ENCODE measurements around the gene TNNC1. TPM values are rescaled to one million over a fixed set of nuclear protein-coding genes. Genes with fewer than 3 reads are reported as not detected.

TNNC1 gene
- total RNA-seq, 2 experiments from 2014 or later, result 5.3 to 6.6 TPM

- Mint-ChIP-seq H3K9me3 (no peaks in the 10 kb centered on the region), H3K36me3 (ENCODE audit: low read depth) (peaks cover 67% of the 10 kb centered on the region), H3K27me3 (no peaks in the 10 kb centered on the region), H3K27ac (no peak overlapping the region), H3K4me1 (ENCODE audit: low read depth) (peaks cover 21% of the 10 kb centered on the region), H3K4me3 (no peak overlapping the region)
- ChIA-PET CTCF (interaction anchor here (1.5 kb wide), 1 partner anchor 15 kb away, joined by 3 read pairs; no protein-coding TSS in a partner anchor), POLR2A (no interaction called here)
- Histone ChIP-seq H3K9me3 (ENCODE audit: control insufficient read depth in 1 of 2, insufficient read depth in 1 of 2, low read length in 2 of 2) (no peaks in the 10 kb centered on the region), H3K27me3 (ENCODE audit: control insufficient read depth in 1 of 2, insufficient read depth in 2 of 2, low read length in 2 of 2) (no peaks in the 10 kb centered on the region), H3K4me1 (ENCODE audit: insufficient read depth, low read length) (peaks cover 7% of the 10 kb centered on the region), H3K4me3 (ENCODE audit: low read length) (no peak overlapping the region), H3K36me3 (ENCODE audit: insufficient read depth, low read length) (peaks cover 38% of the 10 kb centered on the region), H3K27ac (ENCODE audit: low read depth in 1 of 2, low read length in 2 of 2) (no peak overlapping the region)
- intact Hi-C loops (cut with DNase I, micrococcal nuclease), result no loop called here
- TF ChIP-seq, protein P1, sequence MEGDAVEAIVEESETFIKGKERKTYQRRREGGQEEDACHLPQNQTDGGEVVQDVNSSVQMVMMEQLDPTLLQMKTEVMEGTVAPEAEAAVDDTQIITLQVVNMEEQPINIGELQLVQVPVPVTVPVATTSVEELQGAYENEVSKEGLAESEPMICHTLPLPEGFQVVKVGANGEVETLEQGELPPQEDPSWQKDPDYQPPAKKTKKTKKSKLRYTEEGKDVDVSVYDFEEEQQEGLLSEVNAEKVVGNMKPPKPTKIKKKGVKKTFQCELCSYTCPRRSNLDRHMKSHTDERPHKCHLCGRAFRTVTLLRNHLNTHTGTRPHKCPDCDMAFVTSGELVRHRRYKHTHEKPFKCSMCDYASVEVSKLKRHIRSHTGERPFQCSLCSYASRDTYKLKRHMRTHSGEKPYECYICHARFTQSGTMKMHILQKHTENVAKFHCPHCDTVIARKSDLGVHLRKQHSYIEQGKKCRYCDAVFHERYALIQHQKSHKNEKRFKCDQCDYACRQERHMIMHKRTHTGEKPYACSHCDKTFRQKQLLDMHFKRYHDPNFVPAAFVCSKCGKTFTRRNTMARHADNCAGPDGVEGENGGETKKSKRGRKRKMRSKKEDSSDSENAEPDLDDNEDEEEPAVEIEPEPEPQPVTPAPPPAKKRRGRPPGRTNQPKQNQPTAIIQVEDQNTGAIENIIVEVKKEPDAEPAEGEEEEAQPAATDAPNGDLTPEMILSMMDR (IDR thresholded peaks at IDR 0.05), result no peak
- DNase-seq (no peak), ATAC-seq (ENCODE audit: poor library complexity) (no peak)
Measured at GRCh38 chr3:52461874-52462273, 8.0 kb upstream of the TNNC1 start.

- Mint-ChIP-seq H3K27me3 (no peaks in the 10 kb centered on the region), H3K36me3 (ENCODE audit: low read depth) (peaks cover 74% of the 10 kb centered on the region), H3K27ac (no peak overlapping the region), H3K4me1 (ENCODE audit: low read depth) (peaks cover 43% of the 10 kb centered on the region), H3K9me3 (no peaks in the 10 kb centered on the region), H3K4me3 (peak overlapping the region; percentile 9)
- intact Hi-C loops (cut with DNase I, micrococcal nuclease), result loop anchor here in 1 of 2 experiments (5.0 kb wide), 2 partner anchors 223 to 307 kb away; partner anchors contain the start of gene POC1A
- no peaks in the 10 kb centered on the region for H3K27me3 ChIP-seq (ENCODE audit: control insufficient read depth in 1 of 2, insufficient read depth in 2 of 2, low read length in 2 of 2)
- POLR2A ChIA-PET, result no interaction called here
- no peak overlapping the region for H3K4me3 ChIP-seq (ENCODE audit: low read length)
- peak in 1 of 14 experiments; percentile 36 for DNase-seq
- H3K4me1 ChIP-seq (ENCODE audit: insufficient read depth, low read length), result peaks cover 34% of the 10 kb centered on the region
- TF ChIP-seq, protein P1 (IDR thresholded peaks at IDR 0.05), result no peak
- no peak overlapping the region for H3K27ac ChIP-seq (ENCODE audit: low read depth in 1 of 2, low read length in 2 of 2)
- peaks cover 30% of the 10 kb centered on the region for H3K36me3 ChIP-seq (ENCODE audit: insufficient read depth, low read length)
- CTCF ChIA-PET, result interaction anchor here (1.3 kb wide), 1 partner anchor 12 kb away, joined by 4 read pairs; no protein-coding TSS in a partner anchor
- no peaks in the 10 kb centered on the region for H3K9me3 ChIP-seq (ENCODE audit: control insufficient read depth in 1 of 2, insufficient read depth in 1 of 2, low read length in 2 of 2)
- no peak for ATAC-seq (ENCODE audit: poor library complexity)
Measured at GRCh38 chr3:52458770-52459545, 5.1 kb upstream of the TNNC1 start.

- CTCF ChIA-PET, result interaction anchor here (1.3 kb wide), 1 partner anchor 12 kb away, joined by 4 read pairs; no protein-coding TSS in a partner anchor
- H3K9me3 Mint-ChIP-seq, result no peaks in the 10 kb centered on the region
- H3K4me1 Mint-ChIP-seq (ENCODE audit: low read depth), result peaks cover 47% of the 10 kb centered on the region
- no peaks in the 10 kb centered on the region for H3K27me3 Mint-ChIP-seq
- no peak for ATAC-seq (ENCODE audit: poor library complexity)
- intact Hi-C loops (cut with DNase I, micrococcal nuclease), result loop anchor here in 1 of 2 experiments (5.0 kb wide), 2 partner anchors 224 to 306 kb away; partner anchors contain the start of gene POC1A
- peak overlapping the region; percentile 60 for H3K4me3 Mint-ChIP-seq
- H3K4me1 ChIP-seq (ENCODE audit: insufficient read depth, low read length), result peaks cover 41% of the 10 kb centered on the region
- TF ChIP-seq, protein P1 (IDR thresholded peaks at IDR 0.05), result no peak
- H3K36me3 ChIP-seq (ENCODE audit: insufficient read depth, low read length), result peaks cover 30% of the 10 kb centered on the region
- peaks cover 70% of the 10 kb centered on the region for H3K36me3 Mint-ChIP-seq (ENCODE audit: low read depth)
- H3K9me3 ChIP-seq (ENCODE audit: control insufficient read depth in 1 of 2, insufficient read depth in 1 of 2, low read length in 2 of 2), result no peaks in the 10 kb centered on the region
- H3K27me3 ChIP-seq (ENCODE audit: control insufficient read depth in 1 of 2, insufficient read depth in 2 of 2, low read length in 2 of 2), result no peaks in the 10 kb centered on the region
- POLR2A ChIA-PET, result interaction anchor here (1.9 kb wide), 1 partner anchor 78 kb away, joined by 4 read pairs; the partner anchor contains the start of gene UQCC5
- no peak for DNase-seq
- no peak overlapping the region for H3K4me3 ChIP-seq (ENCODE audit: low read length)
- H3K27ac Mint-ChIP-seq, result peak overlapping the region; percentile 100
- no peak overlapping the region for H3K27ac ChIP-seq (ENCODE audit: low read depth in 1 of 2, low read length in 2 of 2)
Measured at GRCh38 chr3:52458031-52458760, 4.4 kb upstream of the TNNC1 start.

Measured in CD4-positive, alpha-beta T cell (primary cell).